A549 (cell line): Measurements from ENCODE around the gene GNAS-AS1.

Experiments used
- HDAC2 ChIP-seq: fragments of 200-600 bp; sonication (generic); IDR thresholded peaks from 2 replicates; pipeline ENCODE4 v1.6.1; 2016
- HEYL ChIP-seq: fragments of 250-450 bp; sonication (Bioruptor Pico); IDR thresholded peaks from 2 replicates; pipeline ENCODE4 v1.8.0; 2021; ENCODE audit warnings: mild to moderate bottlenecking, moderate library complexity
- HOXA7 ChIP-seq: fragments of 250-450 bp; sonication (Bioruptor Pico); IDR thresholded peaks from 2 replicates; pipeline ENCODE4 v1.5.0; 2020; ENCODE audit warnings: mild to moderate bottlenecking, moderate library complexity
- HOXB5 ChIP-seq: fragments of 250-450 bp; sonication (Bioruptor Pico); IDR thresholded peaks from 2 replicates; pipeline ENCODE4 v1.5.0; 2020; ENCODE audit warnings: mild to moderate bottlenecking, moderate library complexity
- MAZ ChIP-seq: fragments of 150-350 bp; IDR thresholded peaks from 2 replicates; pipeline ENCODE4 v1.6.1; 2014; ENCODE audit warnings: antibody characterized with exemption, low read depth, low read length, borderline replicate concordance
- MYC ChIP-seq: IDR thresholded peaks from 2 replicates; pipeline ENCODE4 v1.6.1; 2012; ENCODE audit warnings: mild to moderate bottlenecking, inconsistent platforms, low read length, improper control_type of control experiment, borderline replicate concordance
- NPAS2 ChIP-seq: fragments of 250-450 bp; sonication (Bioruptor Pico); IDR thresholded peaks from 2 replicates; pipeline ENCODE4 v1.8.0; 2022; ENCODE audit warnings: mild to moderate bottlenecking, moderate library complexity, borderline replicate concordance
- RCOR1 ChIP-seq: fragments of 150-350 bp; IDR thresholded peaks from 2 replicates; pipeline ENCODE4 v1.6.1; 2014; ENCODE audit warnings: antibody characterized with exemption, low read length, low read depth
- REST ChIP-seq: fragments of 200-600 bp; sonication (generic); IDR thresholded peaks from 2 replicates; pipeline ENCODE4 v1.6.1; 2016; ENCODE audit warnings: antibody characterized with exemption, mild to moderate bottlenecking, moderate library complexity
- RFX5 ChIP-seq: fragments of 450-650 bp; IDR thresholded peaks from 2 replicates; pipeline ENCODE4 v1.7.1; 2014; ENCODE audit warnings: antibody characterized with exemption, mild to moderate bottlenecking, moderate library complexity
- TF ChIP-seq, protein P1 (sequence below): fragments of >200 bp; sonication (Bioruptor Twin); formaldehyde crosslinking; IDR thresholded peaks from 3 replicates; pipeline ENCODE4 v1.5.1; 2016

- TF ChIP-seq MAZ = no peak
- no peak for TF ChIP-seq RFX5
- TF ChIP-seq, protein P1, sequence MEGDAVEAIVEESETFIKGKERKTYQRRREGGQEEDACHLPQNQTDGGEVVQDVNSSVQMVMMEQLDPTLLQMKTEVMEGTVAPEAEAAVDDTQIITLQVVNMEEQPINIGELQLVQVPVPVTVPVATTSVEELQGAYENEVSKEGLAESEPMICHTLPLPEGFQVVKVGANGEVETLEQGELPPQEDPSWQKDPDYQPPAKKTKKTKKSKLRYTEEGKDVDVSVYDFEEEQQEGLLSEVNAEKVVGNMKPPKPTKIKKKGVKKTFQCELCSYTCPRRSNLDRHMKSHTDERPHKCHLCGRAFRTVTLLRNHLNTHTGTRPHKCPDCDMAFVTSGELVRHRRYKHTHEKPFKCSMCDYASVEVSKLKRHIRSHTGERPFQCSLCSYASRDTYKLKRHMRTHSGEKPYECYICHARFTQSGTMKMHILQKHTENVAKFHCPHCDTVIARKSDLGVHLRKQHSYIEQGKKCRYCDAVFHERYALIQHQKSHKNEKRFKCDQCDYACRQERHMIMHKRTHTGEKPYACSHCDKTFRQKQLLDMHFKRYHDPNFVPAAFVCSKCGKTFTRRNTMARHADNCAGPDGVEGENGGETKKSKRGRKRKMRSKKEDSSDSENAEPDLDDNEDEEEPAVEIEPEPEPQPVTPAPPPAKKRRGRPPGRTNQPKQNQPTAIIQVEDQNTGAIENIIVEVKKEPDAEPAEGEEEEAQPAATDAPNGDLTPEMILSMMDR = no peak
- no peak for TF ChIP-seq NPAS2 (CRISPR knock-in tag)
- no peak for TF ChIP-seq HOXB5 (CRISPR knock-in tag)
- no peak for TF ChIP-seq HEYL (CRISPR knock-in tag)
- TF ChIP-seq REST = no peak
- TF ChIP-seq MYC = no peak
- no peak for TF ChIP-seq HDAC2
- TF ChIP-seq RCOR1 = no peak
- no peak for TF ChIP-seq HOXA7 (CRISPR knock-in tag)
Observed at GRCh38 chr20:58845706-58846105, 5.0 kb downstream of the GNAS-AS1 start.
